CD14-positive monocyte (primary cell): ENCODE measurements around the gene IFNG-AS1. TPM values are rescaled to one million over a fixed set of nuclear protein-coding genes. Genes with fewer than 3 reads are reported as not detected.

Experiments used
- DNase-seq, 3 donors: peaks; one replicate each; pipeline ENCODE4 v3.0.0-alpha.2; 2011 to 2022
- H2AFZ ChIP-seq: 2 replicates; pipeline ENCODE4 v1.6.0; 2012; ENCODE audit warnings: mild to moderate bottlenecking, low read depth, low read length, inconsistent platforms; ENCODE audit not compliant: insufficient read depth, poor library complexity, severe bottlenecking
- H3K27ac ChIP-seq, 2 donors: 1 replicate in 1 of 2; 2 replicates in 1 of 2; pipeline ENCODE4 v1.5.1; 2012 to 2013; ENCODE audit warnings: low read length in 2 of 2, control low read depth in 1 of 2, inconsistent platforms in 1 of 2, low read depth in 1 of 2, mild to moderate bottlenecking in 1 of 2
- H3K27me3 ChIP-seq, 2 donors: one replicate each; pipeline versions ENCODE4 v1.6.0 to v1.6.1; 2011 to 2013; ENCODE audit warnings: low read length in 2 of 2; ENCODE audit not compliant: control insufficient read depth in 2 of 2, insufficient read depth in 2 of 2
- H3K36me3 ChIP-seq, 2 donors: replicated peaks in 1 of 2; 1 replicate in 1 of 2; 2 replicates in 1 of 2; pipeline versions ENCODE4 v1.5.1 to v1.6.1; 2012 to 2013; ENCODE audit warnings: low read length in 2 of 2, control low read depth in 1 of 2, inconsistent platforms in 1 of 2, mild to moderate bottlenecking in 1 of 2; ENCODE audit not compliant: insufficient read depth in 2 of 2, control insufficient read depth in 1 of 2
- H3K4me1 ChIP-seq, 2 donors: 1 replicate in 1 of 2; 2 replicates in 1 of 2; pipeline versions ENCODE4 v1.5.1 to v1.6.1; 2012 to 2013; ENCODE audit warnings: low read length in 2 of 2, control low read depth in 1 of 2, inconsistent platforms in 1 of 2, mild to moderate bottlenecking in 1 of 2, moderate library complexity in 1 of 2; ENCODE audit not compliant: insufficient read depth in 2 of 2, control insufficient read depth in 1 of 2
- H3K4me2 ChIP-seq: replicated peaks from 2 replicates; pipeline ENCODE3; 2012; ENCODE audit warnings: low read length, moderate library complexity, mild to moderate bottlenecking; ENCODE audit not compliant: poor library complexity, severe bottlenecking; ENCODE audit errors: extremely low read depth
- H3K4me3 ChIP-seq, 3 experiments: fragments of 200-600 bp in 1 of 3; sonication (generic) in 1 of 3; replicated peaks in 1 of 3; 1 replicate in 2 of 3; 2 replicates in 1 of 3; pipeline ENCODE4 v1.5.1; 2011 to 2013; ENCODE audit warnings: low read length in 3 of 3, mild to moderate bottlenecking in 3 of 3, control low read depth in 2 of 3, low read depth in 2 of 3, inconsistent platforms in 1 of 3, moderate library complexity in 1 of 3
- H3K79me2 ChIP-seq: 2 replicates; pipeline ENCODE4 v1.6.0; 2012; ENCODE audit warnings: mild to moderate bottlenecking, control low read depth, inconsistent platforms, low read length, moderate library complexity; ENCODE audit not compliant: insufficient read depth
- H3K9ac ChIP-seq: 2 replicates; pipeline ENCODE4 v1.6.0; 2017; ENCODE audit warnings: low read length, mild to moderate bottlenecking; ENCODE audit not compliant: insufficient read depth, poor library complexity, severe bottlenecking
- H3K9me3 ChIP-seq, 2 donors: replicated peaks in 1 of 2; 1 replicate in 1 of 2; 2 replicates in 1 of 2; pipeline versions ENCODE4 v1.5.1 to v1.6.1; 2012 to 2013; ENCODE audit warnings: low read length in 2 of 2, control low read depth in 1 of 2; ENCODE audit not compliant: control insufficient read depth in 1 of 2, insufficient read depth in 1 of 2
- H4K20me1 ChIP-seq: 2 replicates; pipeline ENCODE4 v1.6.0; 2012; ENCODE audit warnings: mild to moderate bottlenecking, low read length, control low read depth, moderate library complexity; ENCODE audit not compliant: insufficient read depth
- H3K27ac Mint-ChIP-seq, 7 donors: one replicate each; pipeline ENCODE4 v1.8.0; 2020; ENCODE audit warnings: mild to moderate bottlenecking in 7 of 7, mixed read lengths in 7 of 7, moderate library complexity in 6 of 7, inconsistent platforms in 2 of 7
- H3K27me3 Mint-ChIP-seq, 3 donors: one replicate each; pipeline ENCODE4 v1.8.0; 2021 to 2022; ENCODE audit warnings: low read depth in 3 of 3, mild to moderate bottlenecking in 3 of 3, mixed read lengths in 3 of 3, moderate library complexity in 3 of 3, inconsistent platforms in 1 of 3
- H3K36me3 Mint-ChIP-seq, 2 donors: one replicate each; pipeline ENCODE4 v1.8.0; 2020; ENCODE audit warnings: mixed read lengths in 2 of 2, inconsistent platforms in 1 of 2, mild to moderate bottlenecking in 1 of 2
- H3K4me1 Mint-ChIP-seq: one replicate; pipeline ENCODE4 v1.8.0; 2020; ENCODE audit warnings: mild to moderate bottlenecking, mixed read lengths
- H3K4me3 Mint-ChIP-seq, 2 donors: one replicate each; pipeline ENCODE4 v1.8.0; 2020; ENCODE audit warnings: mild to moderate bottlenecking in 2 of 2, mixed read lengths in 2 of 2, moderate library complexity in 1 of 2
- H3K9me3 Mint-ChIP-seq, 7 donors: one replicate each; pipeline ENCODE4 v1.8.0; 2020 to 2022; ENCODE audit warnings: mixed read lengths in 7 of 7, mild to moderate bottlenecking in 6 of 7, moderate library complexity in 6 of 7, inconsistent platforms in 2 of 7
- CTCF ChIP-seq: fragments of 200-600 bp; IDR thresholded peaks from one replicate; pipeline ENCODE4 v1.8.0; 2022; ENCODE audit warnings: antibody characterized with exemption, mild to moderate bottlenecking
- WGBS: methylation state at CpG from one replicate; pipeline ENCODE4 v1.1.5; 2013; ENCODE audit warnings: missing lambda C conversion rate; ENCODE audit not compliant: insufficient coverage; 5-methylcytosine and 5-hydroxymethylcytosine counted together
- intact Hi-C, 2 donors: fragments of 100-400 bp; cut with micrococcal nuclease; formaldehyde crosslinking; loops; one replicate each; pipeline versions ENCODE4 v1.15.0 to v1.15.1; 2023
- polyA plus RNA-seq, 3 donors: library from polyadenylated mRNA; depleted of rRNA in 1 of 3; unstranded in 2 of 3; stranded (reverse) in 1 of 3; fragments of 300-500 nt in 2 of 3; fragments of >200 nt in 1 of 3; fragmentation: Illumina TruSeq in 2 of 3; gene quantifications; 1 replicate in 2 of 3; 2 replicates in 1 of 3; pipeline ENCODE4 v1.2.3, GENCODE V29; 2012 to 2021

The IFNG-AS1 gene
- polyA plus RNA-seq, 3 donors, result not detected

- H3K27me3 ChIP-seq, result no peaks in the 10 kb centered on the region
- H3K27ac Mint-ChIP-seq, result no peak overlapping the region
- no peak overlapping the region for H3K9ac ChIP-seq
- TF ChIP-seq CTCF, result no peak
- no peaks in the 10 kb centered on the region for H3K36me3 Mint-ChIP-seq
- H3K9me3 Mint-ChIP-seq, result peaks cover 0 to 6% (median 0%) of the 10 kb centered on the region in 7 donors
- H3K4me1 Mint-ChIP-seq, result no peaks in the 10 kb centered on the region
- intact Hi-C loops, result no loop called here
- H4K20me1 ChIP-seq, result no peaks in the 10 kb centered on the region
- no peaks in the 10 kb centered on the region for H3K4me1 ChIP-seq
- no peak overlapping the region for H3K4me3 Mint-ChIP-seq
- H3K79me2 ChIP-seq, result no peaks in the 10 kb centered on the region
- H3K27me3 Mint-ChIP-seq, result peaks cover 0 to 1% (median 0%) of the 10 kb centered on the region in 3 donors
- no peak overlapping the region for H3K4me2 ChIP-seq
- no peak overlapping the region for H3K27ac ChIP-seq
- WGBS, result 100% methylated on average over 1 of the region's 1 CpG
- H3K36me3 ChIP-seq, result no peaks in the 10 kb centered on the region
- no peaks in the 10 kb centered on the region for H3K9me3 ChIP-seq
- no peak for DNase-seq
- no peak overlapping the region for H2AFZ ChIP-seq
- H3K4me3 ChIP-seq, result no peak overlapping the region
These were observed 54.2 kb downstream of the IFNG-AS1 start for GRCh38 chr12:68043435-68043834.

- WGBS, result no CpG with 5 or more reads among the region's 1 CpG
- Histone ChIP-seq H3K27me3 (no peaks in the 10 kb centered on the region), H3K36me3 (no peaks in the 10 kb centered on the region), H2AFZ (no peak overlapping the region), H3K9me3 (no peaks in the 10 kb centered on the region), H3K79me2 (no peaks in the 10 kb centered on the region), H3K4me1 (no peaks in the 10 kb centered on the region), H3K4me2 (no peak overlapping the region), H4K20me1 (no peaks in the 10 kb centered on the region), H3K27ac (no peak overlapping the region), H3K9ac (no peak overlapping the region), H3K4me3 (no peak overlapping the region)
- Mint-ChIP-seq H3K4me3 (no peak overlapping the region), H3K27ac (no peak overlapping the region), H3K9me3 (peaks cover 0 to 6% (median 0%) of the 10 kb centered on the region in 7 donors), H3K27me3 (no peaks in the 10 kb centered on the region), H3K4me1 (no peaks in the 10 kb centered on the region), H3K36me3 (no peaks in the 10 kb centered on the region)
- no peak for TF ChIP-seq CTCF
- intact Hi-C loops, result no loop called here
- no peak for DNase-seq
These were observed 59.5 kb downstream of the IFNG-AS1 start for GRCh38 chr12:68048648-68049297.
